Lower leg skin (tissue), 3 donors: ENCODE data around the gene RAD51.

Experiments
- POLR2A ChIP-seq, 2 donors: fragments of 450-650 bp; IDR thresholded peaks; one replicate each; pipeline ENCODE4 v1.6.1; 2016 to 2017; ENCODE audit warnings: antibody characterized with exemption in 2 of 2, mild to moderate bottlenecking in 1 of 2, moderate library complexity in 1 of 2
- TF ChIP-seq, protein P1 (sequence below), 3 donors: fragments of 450-650 bp; IDR thresholded peaks; one replicate each; pipeline ENCODE4 v1.5.1; 2016; ENCODE audit warnings: antibody characterized with exemption in 3 of 3, mild to moderate bottlenecking in 3 of 3, moderate library complexity in 2 of 3

DNA sequence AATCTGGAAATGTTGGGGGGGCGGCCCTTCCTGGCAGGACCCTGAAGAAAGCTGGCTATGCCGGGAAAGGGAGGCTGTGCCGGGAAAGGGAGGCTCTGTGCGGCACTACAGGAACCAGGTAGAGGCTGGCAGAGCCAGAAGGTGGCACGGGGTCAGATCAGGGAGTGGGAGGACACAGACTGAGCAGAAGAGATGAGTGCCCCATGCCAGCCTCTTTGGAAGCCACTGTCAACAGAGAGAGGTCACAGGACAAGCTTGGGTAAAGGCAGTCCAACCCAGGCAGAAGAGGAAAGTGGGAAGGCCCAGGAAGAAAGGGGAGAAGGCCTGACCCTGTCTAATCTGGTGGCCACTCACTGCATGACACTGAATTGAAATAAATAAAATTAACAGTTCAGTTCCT, 76.3 kb downstream of the RAD51 start:
- TF ChIP-seq, protein P1, sequence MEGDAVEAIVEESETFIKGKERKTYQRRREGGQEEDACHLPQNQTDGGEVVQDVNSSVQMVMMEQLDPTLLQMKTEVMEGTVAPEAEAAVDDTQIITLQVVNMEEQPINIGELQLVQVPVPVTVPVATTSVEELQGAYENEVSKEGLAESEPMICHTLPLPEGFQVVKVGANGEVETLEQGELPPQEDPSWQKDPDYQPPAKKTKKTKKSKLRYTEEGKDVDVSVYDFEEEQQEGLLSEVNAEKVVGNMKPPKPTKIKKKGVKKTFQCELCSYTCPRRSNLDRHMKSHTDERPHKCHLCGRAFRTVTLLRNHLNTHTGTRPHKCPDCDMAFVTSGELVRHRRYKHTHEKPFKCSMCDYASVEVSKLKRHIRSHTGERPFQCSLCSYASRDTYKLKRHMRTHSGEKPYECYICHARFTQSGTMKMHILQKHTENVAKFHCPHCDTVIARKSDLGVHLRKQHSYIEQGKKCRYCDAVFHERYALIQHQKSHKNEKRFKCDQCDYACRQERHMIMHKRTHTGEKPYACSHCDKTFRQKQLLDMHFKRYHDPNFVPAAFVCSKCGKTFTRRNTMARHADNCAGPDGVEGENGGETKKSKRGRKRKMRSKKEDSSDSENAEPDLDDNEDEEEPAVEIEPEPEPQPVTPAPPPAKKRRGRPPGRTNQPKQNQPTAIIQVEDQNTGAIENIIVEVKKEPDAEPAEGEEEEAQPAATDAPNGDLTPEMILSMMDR (IDR thresholded peaks at IDR 0.05): no peak
- no peak for TF ChIP-seq POLR2A (IDR thresholded peaks at IDR 0.05)
